ENCODE results near the gene ATP10A.

The ATP10A gene

DNA sequence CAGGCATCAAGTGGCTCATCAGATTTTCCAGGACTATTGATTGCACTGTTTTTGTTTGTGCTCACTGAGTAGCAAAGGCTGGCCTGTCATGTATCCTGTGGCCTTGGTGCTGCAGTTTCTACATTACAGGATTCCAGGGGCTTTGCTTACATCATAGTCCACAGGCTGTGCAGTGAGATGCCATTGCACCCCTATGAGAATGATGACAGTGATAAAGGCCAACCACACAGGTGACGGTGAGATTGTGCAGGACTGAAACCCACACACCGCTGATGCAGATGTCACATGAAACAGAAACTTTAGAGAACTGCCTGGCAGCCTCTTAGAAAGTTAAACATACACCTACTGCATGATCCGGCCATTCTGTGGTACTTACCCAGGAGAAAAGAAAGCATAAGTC is 229.3 kb downstream of the ATP10A start:
- no peak for DNase-seq

DNA sequence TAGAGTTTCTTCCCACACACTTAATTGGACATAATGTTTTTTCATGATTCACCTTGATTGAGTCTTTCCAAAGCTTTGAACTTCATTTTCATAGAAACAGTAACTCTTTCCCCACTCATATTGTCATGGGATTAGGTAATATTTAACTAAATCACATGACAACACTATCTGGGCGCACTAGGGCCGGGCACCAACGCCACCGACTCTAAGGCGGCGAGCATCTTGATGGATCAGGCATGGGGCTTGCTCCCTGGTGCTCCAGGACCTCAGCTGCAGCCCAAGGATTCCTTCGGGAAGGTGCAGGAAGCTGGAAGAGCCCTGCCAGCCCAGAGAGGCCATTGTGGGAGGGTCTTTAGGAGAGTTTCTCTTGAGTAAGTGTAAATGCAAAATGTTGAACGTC is 231.2 kb downstream of the ATP10A start:
- DNase-seq: no peak
